Measurements from ENCODE around the gene THSD7A. TPM values are rescaled to one million over a fixed set of nuclear protein-coding genes. Genes with fewer than 3 reads are reported as not detected.

THSD7A gene
- total and polyA plus RNA-seq, 2 of the 4 experiments (the other 2 are of a cell fraction) = 0.02 to 0.18 TPM

DNA sequence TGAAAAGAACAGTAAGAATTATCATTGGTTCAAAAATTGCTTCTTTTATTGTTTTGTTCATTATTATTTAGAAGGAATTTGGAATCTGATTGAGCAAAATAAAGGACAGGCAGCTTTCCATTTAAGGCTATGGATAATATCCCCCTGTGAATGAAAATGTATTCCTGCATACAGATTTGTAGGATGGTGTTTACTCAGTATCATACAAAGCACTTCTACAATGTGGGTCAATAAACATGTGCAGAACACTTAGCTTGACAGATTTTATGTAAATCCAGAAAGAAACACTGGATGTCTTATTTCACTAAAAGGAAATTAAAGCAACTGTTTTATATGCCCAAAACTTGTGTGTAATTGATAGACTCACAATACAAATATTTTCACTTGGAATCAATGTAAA is 189.7 kb downstream of the THSD7A start:
- dilution Hi-C loops (cut with HindIII; ENCODE audit: low sequenced_read_pairs, unreplicated experiment) (no loop called here), intact Hi-C loops (cut with micrococcal nuclease) (no loop called here), in situ Hi-C loops (cut with MboI; ENCODE audit: low sequenced_read_pairs) (no loop called here)
- Histone ChIP-seq H2AK5ac (ENCODE audit: low read depth, low read length) (no peak overlapping the region), H3K27me3 (ENCODE audit: control insufficient read depth, insufficient read depth, low read length) (no peaks in the 10 kb centered on the region), H2AK9ac (replicated peaks; ENCODE audit: low read depth, low read length, poor library complexity) (no peak overlapping the region), H2BK20ac (ENCODE audit: low read depth, low read length) (no peak overlapping the region), H3K18ac (ENCODE audit: low read depth, low read length) (no peak overlapping the region), H3K4me3 (ENCODE audit: insufficient read depth, low read depth, low read length) (no peak overlapping the region), H3K23ac (ENCODE audit: low read depth, low read length) (no peak overlapping the region), H2AFZ (replicated peaks; ENCODE audit: low read length, poor library complexity) (no peak overlapping the region), H3K4me1 (ENCODE audit: control insufficient read depth, insufficient read depth, low read length) (no peaks in the 10 kb centered on the region), H3K4me2 (ENCODE audit: low read depth, low read length) (no peak overlapping the region), H3K79me1 (ENCODE audit: low read depth in 1 of 2, low read length in 2 of 2) (no peaks in the 10 kb centered on the region), H2BK5ac (ENCODE audit: low read depth, low read length, poor library complexity, severe bottlenecking) (no peak overlapping the region), H4K91ac (ENCODE audit: insufficient read depth, low read depth, low read length) (no peak overlapping the region), H3K36me3 (ENCODE audit: control insufficient read depth, insufficient read depth, low read length) (no peaks in the 10 kb centered on the region), H4K5ac (ENCODE audit: low read depth, low read length) (no peak overlapping the region), H3K4ac (ENCODE audit: low read depth, low read length) (no peak overlapping the region), H3K9me1 (ENCODE audit: insufficient read depth, low read length) (no peaks in the 10 kb centered on the region), H3K9me3 (ENCODE audit: control insufficient read depth, insufficient read depth, low read length) (no peaks in the 10 kb centered on the region), H3K14ac (replicated peaks; ENCODE audit: low read depth, low read length) (no peak overlapping the region), H2BK120ac (ENCODE audit: low read depth, low read length) (no peak overlapping the region), H4K8ac (ENCODE audit: low read depth in 2 of 2, low read length in 2 of 2) (no peak overlapping the region), H3K56ac (ENCODE audit: extremely low read depth, insufficient read depth, low read length) (no peak overlapping the region), H4K20me1 (ENCODE audit: insufficient read depth, low read length) (no peaks in the 10 kb centered on the region), H2BK15ac (ENCODE audit: low read depth, low read length) (no peak overlapping the region), H3K9ac (ENCODE audit: low read depth, low read length) (no peak overlapping the region), H3K27ac (ENCODE audit: insufficient read depth, low read length) (no peak overlapping the region)
- TF ChIP-seq BHLHE40 (IDR thresholded peaks at IDR 0.05; ENCODE audit: low read depth, low read length) (no peak), POLR2A (IDR thresholded peaks at IDR 0.05; ENCODE audit: low read depth, low read length) (no peak), RAD21 (IDR thresholded peaks at IDR 0.05; ENCODE audit: low read length) (no peak), RCOR1 (IDR thresholded peaks at IDR 0.05; ENCODE audit: insufficient replicate concordance, low read length) (no peak)
- CTCF ChIA-PET = no interaction called here
- POLR2A ChIA-PET (ENCODE audit: unreplicated experiment) = no interaction called here
- ATAC-seq (ENCODE audit: low read depth) = no peak
- no peak for DNase-seq
- no TSS peak for BruUV-seq (replicated peaks)

Data from IMR-90 (cell line).